A673 (cell line): ENCODE results near the gene SNX32. TPM values are rescaled to one million over a fixed set of nuclear protein-coding genes. Genes with fewer than 3 reads are reported as not detected.
A peak's percentile ranks its signal among the peaks of the same experiment; 100 is the strongest.

Experiments used
- BruUV-seq: library from RNA; stranded (reverse); fragments of 400-500 nt; replicated peaks from 2 replicates; lab custom pipeline; 2021; lab: Mats Ljungman, UMichigan
- CTCF ChIA-PET: fragments of 300-600 bp; sonication (Branson Sonifier 250); formaldehyde crosslinking; loops from one replicate; lab custom pipeline; 2022; ENCODE audit warnings: antibody characterized with exemption; lab: Charles Lee
- POLR2A ChIA-PET: fragments of 300-600 bp; sonication (Branson Sonifier 250); formaldehyde crosslinking; loops from one replicate; lab custom pipeline; 2022; ENCODE audit warnings: antibody characterized with exemption; ENCODE audit not compliant: low non-redundant PET; lab: Charles Lee
- DNase-seq: peaks from one replicate; pipeline ENCODE4 v3.0.0-alpha.2; 2015; ENCODE audit warnings: low spot score
- H3K27ac ChIP-seq: fragments of 200-600 bp; sonication (generic); 2 replicates; pipeline ENCODE4 v1.5.1; 2016; ENCODE audit warnings: mixed run types, low read depth, mild to moderate bottlenecking, mixed read lengths, antibody characterized with exemption, low read length; ENCODE audit not compliant: poor library complexity, severe bottlenecking
- H3K27me3 ChIP-seq: fragments of 200-600 bp; sonication (generic); replicated peaks from 2 replicates; pipeline ENCODE4 v1.6.1; 2017; ENCODE audit warnings: mixed run types, low read depth, mild to moderate bottlenecking, mixed read lengths, antibody characterized with exemption, low read length; ENCODE audit not compliant: insufficient read depth, poor library complexity
- H3K36me3 ChIP-seq: fragments of 200-600 bp; sonication (generic); 2 replicates; pipeline ENCODE4 v1.6.1; 2016; ENCODE audit warnings: mixed run types, mild to moderate bottlenecking, mixed read lengths, antibody characterized with exemption, low read length; ENCODE audit not compliant: insufficient read depth, poor library complexity, severe bottlenecking
- H3K4me1 ChIP-seq: fragments of 200-600 bp; sonication (generic); 2 replicates; pipeline ENCODE4 v1.6.1; 2017; ENCODE audit warnings: mixed run types, mild to moderate bottlenecking, mixed read lengths, antibody characterized with exemption, low read length; ENCODE audit not compliant: insufficient read depth, poor library complexity, severe bottlenecking
- H3K4me3 ChIP-seq: fragments of 200-600 bp; sonication (generic); 2 replicates; pipeline ENCODE4 v1.5.1; 2016; ENCODE audit warnings: low read depth, mixed run types, mild to moderate bottlenecking, mixed read lengths, low read length; ENCODE audit not compliant: poor library complexity, severe bottlenecking
- H3K9me3 ChIP-seq: fragments of 200-600 bp; sonication (generic); 2 replicates; pipeline ENCODE4 v1.6.1; 2016; ENCODE audit warnings: mixed run types, low read depth, mild to moderate bottlenecking, mixed read lengths, antibody characterized with exemption, low read length; ENCODE audit not compliant: poor library complexity, severe bottlenecking
- EZH2 ChIP-seq: fragments of 200-600 bp; sonication (generic); IDR thresholded peaks from 2 replicates; pipeline ENCODE4 v1.6.1; 2017; ENCODE audit warnings: borderline replicate concordance, low read depth, mild to moderate bottlenecking, mixed read lengths, antibody characterized with exemption, low read length; ENCODE audit not compliant: poor library complexity, severe bottlenecking
- intact Hi-C: fragments of 100-400 bp; cut with micrococcal nuclease; formaldehyde crosslinking; loops from one replicate; pipeline ENCODE4 v1.10.0; 2022; ENCODE audit not compliant: unreplicated experiment
- total RNA-seq: library from RNA; stranded (reverse); gene quantifications from 2 replicates; pipeline ENCODE4 v1.2.3, GENCODE V29; 2021
- TF ChIP-seq, protein P1 (sequence below): fragments of 300-800, 200-600 bp; sonication (generic); conservative IDR thresholded peaks from 2 replicates; pipeline ENCODE4 v1.5.1; 2017; ENCODE audit warnings: low read depth, mild to moderate bottlenecking, antibody characterized with exemption, low read length, moderate library complexity, mixed read lengths

The SNX32 gene
- total RNA-seq, 1 experiment from 2014 or later: 2.1 TPM

DNA sequence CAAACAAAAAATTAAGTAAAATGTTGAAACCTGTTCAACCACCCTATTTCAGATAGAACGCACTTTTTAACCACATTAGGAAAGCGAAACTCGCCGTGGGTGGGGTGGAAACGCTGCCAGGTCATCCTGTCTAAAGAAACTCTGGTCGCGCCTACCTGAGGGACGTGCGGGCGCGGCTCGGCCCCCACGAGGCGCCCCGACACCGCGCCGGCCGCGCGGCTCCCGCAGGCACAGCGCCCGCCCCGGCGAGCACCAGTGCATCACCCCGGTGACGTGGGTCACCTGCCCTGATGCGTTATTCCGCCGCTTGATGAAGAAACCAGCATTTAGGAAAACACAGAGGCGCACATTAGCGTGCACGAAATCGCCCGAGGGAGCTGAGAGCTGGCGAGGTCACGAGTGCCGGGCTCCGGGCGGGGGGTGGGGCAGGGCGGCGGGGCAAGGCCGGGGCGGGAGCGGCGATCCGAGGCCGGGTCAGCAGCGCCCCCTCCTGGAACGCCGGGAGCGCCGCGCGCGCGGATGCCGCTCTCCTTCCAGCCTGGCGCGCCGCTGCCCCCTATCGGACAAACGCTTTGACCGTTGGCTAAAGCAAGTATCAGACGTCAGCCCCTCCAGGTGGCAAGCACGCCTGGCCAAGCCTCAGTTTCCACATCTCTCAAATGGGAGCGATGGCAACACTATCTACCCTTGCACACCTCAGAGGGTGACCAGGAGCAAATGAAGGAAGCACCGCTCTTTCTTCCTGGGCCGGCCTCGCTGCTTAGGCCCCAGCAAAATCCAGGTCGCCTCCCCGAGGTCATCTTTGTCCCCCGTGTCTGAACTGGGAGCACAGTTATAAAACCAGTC is 15.7 kb upstream of the SNX32 start:
- CTCF ChIA-PET: interaction anchor here (0.6 to 1.8 kb wide), 8 partner anchors 20 to 261 kb away, joined by 3 to 12 read pairs (median 6); partner anchors contain the start of gene KAT5
- no peak for TF ChIP-seq EZH2
- TF ChIP-seq, protein P1, sequence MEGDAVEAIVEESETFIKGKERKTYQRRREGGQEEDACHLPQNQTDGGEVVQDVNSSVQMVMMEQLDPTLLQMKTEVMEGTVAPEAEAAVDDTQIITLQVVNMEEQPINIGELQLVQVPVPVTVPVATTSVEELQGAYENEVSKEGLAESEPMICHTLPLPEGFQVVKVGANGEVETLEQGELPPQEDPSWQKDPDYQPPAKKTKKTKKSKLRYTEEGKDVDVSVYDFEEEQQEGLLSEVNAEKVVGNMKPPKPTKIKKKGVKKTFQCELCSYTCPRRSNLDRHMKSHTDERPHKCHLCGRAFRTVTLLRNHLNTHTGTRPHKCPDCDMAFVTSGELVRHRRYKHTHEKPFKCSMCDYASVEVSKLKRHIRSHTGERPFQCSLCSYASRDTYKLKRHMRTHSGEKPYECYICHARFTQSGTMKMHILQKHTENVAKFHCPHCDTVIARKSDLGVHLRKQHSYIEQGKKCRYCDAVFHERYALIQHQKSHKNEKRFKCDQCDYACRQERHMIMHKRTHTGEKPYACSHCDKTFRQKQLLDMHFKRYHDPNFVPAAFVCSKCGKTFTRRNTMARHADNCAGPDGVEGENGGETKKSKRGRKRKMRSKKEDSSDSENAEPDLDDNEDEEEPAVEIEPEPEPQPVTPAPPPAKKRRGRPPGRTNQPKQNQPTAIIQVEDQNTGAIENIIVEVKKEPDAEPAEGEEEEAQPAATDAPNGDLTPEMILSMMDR: peak; percentile 97
- peak overlapping the region; percentile 59 for H3K4me3 ChIP-seq
- H3K4me1 ChIP-seq: no peaks in the 10 kb centered on the region
- H3K9me3 ChIP-seq: no peaks in the 10 kb centered on the region
- BruUV-seq: no TSS peak
- DNase-seq: peak; percentile 91
- H3K36me3 ChIP-seq: no peaks in the 10 kb centered on the region
- intact Hi-C loops: loop anchor here (2.0 to 5.0 kb wide), 2 partner anchors 36 to 105 kb away; partner anchors contain the start of genes AP5B1 and KAT5
- H3K27me3 ChIP-seq: no peaks in the 10 kb centered on the region
- POLR2A ChIA-PET: no interaction called here
- H3K27ac ChIP-seq: no peak overlapping the region

DNA sequence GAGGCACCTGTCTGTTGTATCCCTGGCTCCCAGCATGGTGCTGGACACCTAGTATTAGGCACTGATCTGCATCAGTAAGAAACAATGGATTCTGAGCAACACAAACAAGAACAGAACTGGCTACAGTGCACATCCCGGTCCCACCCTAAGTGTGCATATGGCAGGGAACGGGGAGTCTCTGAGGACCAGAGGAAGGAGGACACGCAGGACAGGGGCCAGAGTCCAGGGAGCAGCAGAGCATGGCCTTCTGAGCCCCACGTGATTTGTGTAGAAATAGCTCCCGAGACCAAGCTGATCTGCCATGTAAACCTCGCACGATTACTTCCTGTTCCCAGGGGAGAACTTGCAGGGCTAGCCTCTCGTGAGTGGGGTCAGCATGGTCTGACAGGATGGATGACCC is 12.7 kb upstream of the SNX32 start:
- Histone ChIP-seq H3K27ac (no peak overlapping the region), H3K36me3 (no peaks in the 10 kb centered on the region), H3K4me3 (no peak overlapping the region), H3K4me1 (no peaks in the 10 kb centered on the region), H3K27me3 (no peaks in the 10 kb centered on the region), H3K9me3 (no peaks in the 10 kb centered on the region)
- TF ChIP-seq, protein P1: no peak
- TF ChIP-seq EZH2: no peak
- POLR2A ChIA-PET: no interaction called here
- intact Hi-C loops: no loop called here
- CTCF ChIA-PET: interaction anchor here (0.6 to 1.0 kb wide), 2 partner anchors 31 to 42 kb away, joined by 3 to 7 read pairs; no protein-coding TSS in a partner anchor
- no peak for DNase-seq
- no TSS peak for BruUV-seq

DNA sequence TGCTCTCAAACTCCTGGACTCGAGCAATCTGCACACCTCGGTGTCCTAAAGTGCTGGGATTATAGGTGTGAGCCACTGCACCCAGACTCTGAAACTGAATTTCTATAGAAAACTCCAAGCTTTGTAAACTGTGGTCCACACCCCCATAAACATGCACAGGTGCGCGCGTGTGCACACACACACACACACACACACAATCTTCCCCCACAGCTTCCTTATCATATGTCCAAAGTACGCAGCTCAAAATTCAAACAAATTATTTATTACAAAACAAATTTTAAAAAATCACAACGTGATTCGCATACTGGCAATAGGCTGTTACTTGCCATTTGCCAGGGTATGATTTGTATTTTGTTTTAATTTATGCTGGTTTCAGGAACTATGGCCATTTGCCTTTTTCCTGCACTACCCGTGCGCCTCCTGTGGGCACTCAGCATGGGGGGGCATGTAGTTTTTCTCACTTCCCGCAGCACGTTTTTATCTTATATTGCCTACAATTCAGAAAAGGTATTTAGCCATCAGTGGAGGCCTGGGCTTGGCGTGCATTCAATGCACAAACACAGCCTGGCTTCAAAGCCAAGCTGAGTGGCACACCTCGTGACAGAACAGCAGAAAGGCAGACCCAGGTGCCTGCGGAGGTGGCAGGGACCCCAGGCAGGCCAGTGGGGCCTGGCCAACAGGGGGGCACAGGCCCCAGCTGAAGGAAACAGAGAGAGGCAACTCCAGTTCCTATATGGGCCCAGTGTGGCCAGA is 10.8 kb upstream of the SNX32 start:
- intact Hi-C loops: no loop called here
- no peak overlapping the region for H3K4me3 ChIP-seq
- TF ChIP-seq, protein P1: no peak
- TF ChIP-seq EZH2: no peak
- no peak overlapping the region for H3K27ac ChIP-seq
- ChIA-PET POLR2A (no interaction called here), CTCF (no interaction called here)
- DNase-seq: no peak
- no TSS peak for BruUV-seq
- no peaks in the 10 kb centered on the region for H3K4me1 ChIP-seq
- H3K36me3 ChIP-seq: no peaks in the 10 kb centered on the region
- H3K9me3 ChIP-seq: no peaks in the 10 kb centered on the region
- no peaks in the 10 kb centered on the region for H3K27me3 ChIP-seq
